ENCODE measurements around the gene ZFX.
"Not testable (repeated sequence)": the region's sequence is repeated elsewhere in the genome, so short reads cannot be mapped to it uniquely, and the experiment has no call there.

The ZFX gene

GRCh38 chrX:24149351-24150050 lies at the start of gene ZFX:
ZFX (plus strand) TSS chrX:24149729; CDS start chrX:24172743, 23,014 bp downstream.
- DNase-seq, result peak; percentile 84

- no peak for DNase-seq
Observed at GRCh38 chrX:24100713-24101112, 48.8 kb upstream of the ZFX start.

GRCh38 chrX:24110069-24110468 lies 39.5 kb upstream of the ZFX start:
- DNase-seq, result no peak

- no peak for DNase-seq
Observed at GRCh38 chrX:24113181-24113580, 36.3 kb upstream of the ZFX start.

GRCh38 chrX:24117258-24117657 lies 32.3 kb upstream of the ZFX start:
- DNase-seq, result peak; percentile 71

- DNase-seq, result no peak
Observed at GRCh38 chrX:24124244-24124799, 25.2 kb upstream of the ZFX start.

GRCh38 chrX:24125028-24125612 lies 24.4 kb upstream of the ZFX start:
- DNase-seq, result no peak

GRCh38 chrX:24131476-24131875 lies 18.1 kb upstream of the ZFX start:
- DNase-seq, result no peak

GRCh38 chrX:24133312-24133711 lies 16.2 kb upstream of the ZFX start:
- DNase-seq, result no peak

GRCh38 chrX:24135768-24136167 lies 13.8 kb upstream of the ZFX start:
- DNase-seq, result not testable (repeated sequence)

GRCh38 chrX:24137192-24137591 lies 12.3 kb upstream of the ZFX start:
- DNase-seq, result no peak

- not testable (repeated sequence) for DNase-seq
Observed at GRCh38 chrX:24143982-24144381, 5.5 kb upstream of the ZFX start.

GRCh38 chrX:24144528-24144927 lies 5.0 kb upstream of the ZFX start:
- no peak for DNase-seq

GRCh38 chrX:24145303-24146186 lies 4.0 kb upstream of the ZFX start:
- no peak for DNase-seq

- no peak for DNase-seq
Observed at GRCh38 chrX:24146283-24146949, 3.1 kb upstream of the ZFX start.

- DNase-seq, result no peak
Observed at GRCh38 chrX:24147165-24147564, 2.4 kb upstream of the ZFX start.

- no peak for DNase-seq
Observed at GRCh38 chrX:24148121-24148520, 1.4 kb upstream of the ZFX start.

- DNase-seq, result peak; percentile 59
Observed at GRCh38 chrX:24148535-24149350, 786 bp upstream of the ZFX start.

GRCh38 chrX:24150051-24150790 lies 692 bp downstream of the ZFX start:
- peak; percentile 97 for DNase-seq

- DNase-seq, result no peak
Observed at GRCh38 chrX:24150898-24151297, 1.4 kb downstream of the ZFX start.

GRCh38 chrX:24151513-24151912 lies 2.0 kb downstream of the ZFX start:
- no peak for DNase-seq
